Endothelial cell of umbilical vein (primary cell): Measurements from ENCODE around the gene BPIFA1. TPM values are rescaled to one million over a fixed set of nuclear protein-coding genes. Genes with fewer than 3 reads are reported as not detected.

Experiments
- BruUV-seq: library from RNA; stranded (reverse); fragments of 400-500 nt; replicated peaks from 2 replicates; lab custom pipeline; 2021; lab: Mats Ljungman, UMichigan
- CTCF ChIA-PET: fragments of 300-600, 350-600 bp; sonication (Branson Sonifier 250); formaldehyde crosslinking; loops from one replicate; lab custom pipeline; 2021; ENCODE audit warnings: antibody characterized with exemption, inconsistent platforms; lab: Charles Lee
- POLR2A ChIA-PET: fragments of 300-600, 350-600 bp; sonication (Branson Sonifier 250); formaldehyde crosslinking; loops from one replicate; lab custom pipeline; 2021; ENCODE audit warnings: antibody characterized with exemption, inconsistent platforms; lab: Charles Lee
- DNase-seq: peaks from one replicate; pipeline ENCODE4 v3.0.0-alpha.2; 2011; ENCODE audit warnings: low read depth, low spot score
- FAIRE-seq: peaks from 2 replicates; lab custom pipeline; 2011; peaks lifted over from hg19 to GRCh38; lab: Jason Lieb, UNC
- H2AFZ ChIP-seq: 2 replicates; pipeline ENCODE4 v1.6.0; 2012; ENCODE audit warnings: low read depth, low read length, control low read depth, inconsistent platforms
- H3K27ac ChIP-seq: 2 replicates; pipeline ENCODE4 v1.5.1; 2011; ENCODE audit warnings: low read depth, mild to moderate bottlenecking, control low read depth, low read length, moderate library complexity; ENCODE audit not compliant: insufficient read depth
- H3K27me3 ChIP-seq, 2 experiments: 2 replicates each; pipeline versions ENCODE4 v1.6.0 to v1.6.1; 2011; ENCODE audit warnings: low read length in 2 of 2, mixed read lengths in 1 of 2; ENCODE audit not compliant: control insufficient read depth in 2 of 2, insufficient read depth in 2 of 2
- H3K36me3 ChIP-seq, 2 experiments: 2 replicates in 1 of 2; 3 replicates in 1 of 2; pipeline ENCODE4 v1.5.1; 2011; ENCODE audit warnings: low read length in 2 of 2, mild to moderate bottlenecking in 1 of 2, moderate library complexity in 1 of 2; ENCODE audit not compliant: control insufficient read depth in 2 of 2, insufficient read depth in 2 of 2; ENCODE audit errors: extremely low read depth in 1 of 2
- H3K4me1 ChIP-seq: 3 replicates; pipeline ENCODE4 v1.5.1; 2011; ENCODE audit warnings: mild to moderate bottlenecking, low read length; ENCODE audit not compliant: control insufficient read depth, insufficient read depth; ENCODE audit errors: extremely low read depth
- H3K4me2 ChIP-seq: 2 replicates; pipeline ENCODE4 v1.6.1; 2011; ENCODE audit warnings: low read length, control low read depth, mixed read lengths; ENCODE audit not compliant: insufficient read depth
- H3K4me3 ChIP-seq, 3 experiments: fragments of 200-600 bp in 1 of 3; sonication (generic), shearing (Covaris generic) in 1 of 3; replicated peaks in 1 of 3; 2 replicates each; pipeline ENCODE4 v1.5.1; 2011 to 2016; ENCODE audit warnings: control low read depth in 3 of 3, low read length in 3 of 3, mild to moderate bottlenecking in 2 of 3, inconsistent platforms in 1 of 3, low read depth in 1 of 3, moderate library complexity in 1 of 3; ENCODE audit not compliant: insufficient read depth in 1 of 3
- H3K79me2 ChIP-seq: 2 replicates; pipeline ENCODE4 v1.6.0; 2012; ENCODE audit warnings: low read length, inconsistent platforms; ENCODE audit not compliant: control insufficient read depth, insufficient read depth
- H3K9ac ChIP-seq: replicated peaks from 2 replicates; pipeline ENCODE3; 2011; ENCODE audit warnings: low read length, control low read depth; ENCODE audit not compliant: insufficient read depth; ENCODE audit errors: extremely low read depth
- H3K9me1 ChIP-seq: replicated peaks from 3 replicates; pipeline ENCODE4 v1.6.0; 2011; ENCODE audit warnings: mild to moderate bottlenecking, low read length; ENCODE audit not compliant: control insufficient read depth, insufficient read depth; ENCODE audit errors: extremely low read depth
- H3K9me3 ChIP-seq: replicated peaks from 2 replicates; pipeline ENCODE4 v1.5.1; 2012; ENCODE audit warnings: low read length, inconsistent platforms; ENCODE audit not compliant: control insufficient read depth, insufficient read depth
- H4K20me1 ChIP-seq: replicated peaks from 2 replicates; pipeline ENCODE3; 2011; ENCODE audit warnings: mild to moderate bottlenecking, low read length; ENCODE audit not compliant: control insufficient read depth, insufficient read depth; ENCODE audit errors: extremely low read depth
- FOS ChIP-seq: IDR thresholded peaks from 2 replicates; pipeline ENCODE4 v1.6.1; 2011; ENCODE audit warnings: mild to moderate bottlenecking, low read length, moderate library complexity, borderline replicate concordance; ENCODE audit not compliant: insufficient read depth
- GATA2 ChIP-seq: IDR thresholded peaks from 2 replicates; pipeline ENCODE4 v1.7.0; 2011; ENCODE audit warnings: low read depth, mild to moderate bottlenecking, moderate library complexity, mixed read lengths, low read length; ENCODE audit not compliant: insufficient read length, insufficient read depth
- JUN ChIP-seq: IDR thresholded peaks from 2 replicates; pipeline ENCODE4 v1.6.1; 2011; ENCODE audit warnings: borderline replicate concordance, low read depth; ENCODE audit not compliant: insufficient read length, insufficient read depth
- MYC ChIP-seq: IDR thresholded peaks from one replicate; pipeline ENCODE4 v1.6.1; 2011; ENCODE audit warnings: mild to moderate bottlenecking, low read depth, low read length
- POLR2AphosphoS5 ChIP-seq: IDR thresholded peaks from 2 replicates; pipeline ENCODE4 v1.6.1; 2012; ENCODE audit warnings: low read depth, mild to moderate bottlenecking, control low read depth, low read length, moderate library complexity; ENCODE audit not compliant: insufficient read depth
- dilution Hi-C: fragments of 300-500 bp; cut with MboI; formaldehyde crosslinking; loops from one replicate; pipeline ENCODE4 v1.15.0; 2019; ENCODE audit warnings: low sequenced_read_pairs; ENCODE audit not compliant: extremely low pct_ligation_motif_present
- intact Hi-C: fragments of 100-400 bp; cut with micrococcal nuclease; formaldehyde crosslinking; loops from one replicate; pipeline ENCODE4 v1.10.0; 2022
- polyA plus RNA-seq, 4 experiments: library from polyadenylated mRNA; depleted of rRNA in 3 of 4; stranded (reverse) in 3 of 4; unstranded in 1 of 4; fragments of >200 nt; gene quantifications; 2 replicates each; pipeline versions ENCODE4 v1.2.1 to v1.2.3, GENCODE V29; 2011 to 2012; ENCODE audit warnings: missing spikeins in 1 of 4
- total RNA-seq: library from RNA; stranded (reverse); gene quantifications from 2 replicates; pipeline ENCODE4 v1.2.3, GENCODE V29; 2021
- TF ChIP-seq, protein P1 (sequence below): IDR thresholded peaks from 2 replicates; pipeline ENCODE4 v1.6.1; 2011; ENCODE audit not compliant: insufficient read depth, insufficient read length
- TF ChIP-seq, protein P2 (sequence below), 2 donors: IDR thresholded peaks; 1 replicate in 1 of 2; 2 replicates in 1 of 2; pipeline ENCODE4 v1.5.1; 2011; ENCODE audit warnings: low read length in 2 of 2, mild to moderate bottlenecking in 2 of 2, moderate library complexity in 2 of 2, control low read depth in 1 of 2, inconsistent platforms in 1 of 2, low read depth in 1 of 2; ENCODE audit not compliant: insufficient read depth in 1 of 2; ENCODE audit errors: extremely low read depth in 1 of 2

BPIFA1 gene
- total and polyA plus RNA-seq, 2 donors (not counting 3 experiments of a cell fraction or from before 2014, with no cell fraction given), result not detected

- H3K9ac ChIP-seq, result no peak overlapping the region
- no TSS peak for BruUV-seq
- H3K4me1 ChIP-seq, result no peaks in the 10 kb centered on the region
- H3K79me2 ChIP-seq, result no peaks in the 10 kb centered on the region
- DNase-seq (no peak), FAIRE-seq (no peak)
- POLR2A ChIA-PET, result no interaction called here
- no peak overlapping the region for H2AFZ ChIP-seq
- H3K9me1 ChIP-seq, result no peaks in the 10 kb centered on the region
- TF ChIP-seq FOS (no peak), GATA2 (no peak)
- CTCF ChIA-PET, result no interaction called here
- no peak overlapping the region for H3K4me2 ChIP-seq
- H3K36me3 ChIP-seq, result no peaks in the 10 kb centered on the region
- H3K4me3 ChIP-seq, result no peak overlapping the region
- intact Hi-C loops (no loop called here), dilution Hi-C loops (no loop called here)
- peaks cover 0 to 2% of the 10 kb centered on the region in 2 experiments for H3K27me3 ChIP-seq
- H3K9me3 ChIP-seq, result no peaks in the 10 kb centered on the region
- no peaks in the 10 kb centered on the region for H4K20me1 ChIP-seq
- H3K27ac ChIP-seq, result no peak overlapping the region
These were observed 49.1 kb downstream of the BPIFA1 start for GRCh38 chr20:33284937-33285336.

GRCh38 chr20:33285861-33286495 is 50.2 kb downstream of the BPIFA1 start:
- no peak overlapping the region for H2AFZ ChIP-seq
- no TSS peak for BruUV-seq
- no peaks in the 10 kb centered on the region for H3K9me3 ChIP-seq
- H3K36me3 ChIP-seq, result no peaks in the 10 kb centered on the region
- H4K20me1 ChIP-seq, result no peaks in the 10 kb centered on the region
- H3K79me2 ChIP-seq, result no peaks in the 10 kb centered on the region
- no peak overlapping the region for H3K4me3 ChIP-seq
- FAIRE-seq (no peak), DNase-seq (no peak)
- intact Hi-C loops, result no loop called here
- ChIA-PET CTCF (no interaction called here), POLR2A (no interaction called here)
- dilution Hi-C loops, result no loop called here
- H3K4me2 ChIP-seq, result no peak overlapping the region
- no peak overlapping the region for H3K9ac ChIP-seq
- no peak overlapping the region for H3K27ac ChIP-seq
- peaks cover 0 to 2% of the 10 kb centered on the region in 2 experiments for H3K27me3 ChIP-seq
- H3K4me1 ChIP-seq, result no peaks in the 10 kb centered on the region
- TF ChIP-seq MYC, result no peak
- TF ChIP-seq, protein P1, sequence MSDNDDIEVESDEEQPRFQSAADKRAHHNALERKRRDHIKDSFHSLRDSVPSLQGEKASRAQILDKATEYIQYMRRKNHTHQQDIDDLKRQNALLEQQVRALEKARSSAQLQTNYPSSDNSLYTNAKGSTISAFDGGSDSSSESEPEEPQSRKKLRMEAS, result no peak
- no peak for TF ChIP-seq POLR2AphosphoS5
- TF ChIP-seq FOS, result no peak
- TF ChIP-seq, protein P2, sequence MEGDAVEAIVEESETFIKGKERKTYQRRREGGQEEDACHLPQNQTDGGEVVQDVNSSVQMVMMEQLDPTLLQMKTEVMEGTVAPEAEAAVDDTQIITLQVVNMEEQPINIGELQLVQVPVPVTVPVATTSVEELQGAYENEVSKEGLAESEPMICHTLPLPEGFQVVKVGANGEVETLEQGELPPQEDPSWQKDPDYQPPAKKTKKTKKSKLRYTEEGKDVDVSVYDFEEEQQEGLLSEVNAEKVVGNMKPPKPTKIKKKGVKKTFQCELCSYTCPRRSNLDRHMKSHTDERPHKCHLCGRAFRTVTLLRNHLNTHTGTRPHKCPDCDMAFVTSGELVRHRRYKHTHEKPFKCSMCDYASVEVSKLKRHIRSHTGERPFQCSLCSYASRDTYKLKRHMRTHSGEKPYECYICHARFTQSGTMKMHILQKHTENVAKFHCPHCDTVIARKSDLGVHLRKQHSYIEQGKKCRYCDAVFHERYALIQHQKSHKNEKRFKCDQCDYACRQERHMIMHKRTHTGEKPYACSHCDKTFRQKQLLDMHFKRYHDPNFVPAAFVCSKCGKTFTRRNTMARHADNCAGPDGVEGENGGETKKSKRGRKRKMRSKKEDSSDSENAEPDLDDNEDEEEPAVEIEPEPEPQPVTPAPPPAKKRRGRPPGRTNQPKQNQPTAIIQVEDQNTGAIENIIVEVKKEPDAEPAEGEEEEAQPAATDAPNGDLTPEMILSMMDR (IDR thresholded peaks at IDR 0.05; ENCODE audit: extremely low read depth in 1 of 2, insufficient read depth in 1 of 2, low read depth in 1 of 2, low read length in 2 of 2), result no peak
- no peak for TF ChIP-seq JUN
- no peaks in the 10 kb centered on the region for H3K9me1 ChIP-seq
